HepG2 (cell line): ENCODE data around the gene RSBN1. TPM values are rescaled to one million over a fixed set of nuclear protein-coding genes. Genes with fewer than 3 reads are reported as not detected.
"Not testable (repeated sequence)": the region's sequence is repeated elsewhere in the genome, so short reads cannot be mapped to it uniquely, and the experiment has no call there.

ENCODE experiments used
- ATAC-seq: fragments of 200-7000 bp; cut with Tn5 transposase; 3 replicates; pipeline ENCODE4 v1.9.1; 2020; ENCODE audit warnings: mild to moderate bottlenecking, moderate library complexity
- BruUV-seq: library from RNA; stranded (reverse); fragments of 400-500 nt; replicated peaks from 2 replicates; lab custom pipeline; 2021; lab: Mats Ljungman, UMichigan
- CTCF ChIA-PET: fragments of 300-600 bp; formaldehyde crosslinking; extraction: SDS; loops from one replicate; lab custom pipeline; 2021; ENCODE audit warnings: low total read pairs, inconsistent platforms, low intra/inter-chr PET ratio; lab: Yijun Ruan, JAX
- POLR2A ChIA-PET: fragments of 350-600 bp; sonication (Branson Sonifier 250); formaldehyde crosslinking; loops from one replicate; lab custom pipeline; 2020; ENCODE audit warnings: antibody characterized with exemption, inconsistent platforms; lab: Yijun Ruan, JAX
- DNase-seq: peaks from one replicate; pipeline ENCODE4 v3.0.0-alpha.2; 2015; ENCODE audit warnings: low spot score
- FAIRE-seq: peaks from 3 replicates; lab custom pipeline; 2011; peaks lifted over from hg19 to GRCh38; lab: Jason Lieb, UNC
- H2AFZ ChIP-seq: one replicate; pipeline ENCODE4 v1.6.1; 2011; ENCODE audit warnings: low read length, inconsistent platforms
- H3K27ac ChIP-seq: fragments of 300-600 bp; 3 replicates; pipeline ENCODE4 v1.8.0; 2011; ENCODE audit warnings: mixed run types, mild to moderate bottlenecking, mixed read lengths, low read length, inconsistent platforms; ENCODE audit not compliant: insufficient read depth; ENCODE audit errors: extremely low read length
- H3K27me3 ChIP-seq, 2 experiments: fragments of 200-600 bp in 1 of 2; 2 replicates in 1 of 2; 3 replicates in 1 of 2; pipeline versions ENCODE4 v1.6.0 to v1.8.0; 2011; ENCODE audit warnings: low read length in 2 of 2, mild to moderate bottlenecking in 2 of 2, moderate library complexity in 2 of 2, inconsistent platforms in 1 of 2; ENCODE audit not compliant: insufficient read depth in 2 of 2, control insufficient read depth in 1 of 2
- H3K36me3 ChIP-seq, 2 experiments: fragments of 200-600 bp in 1 of 2; replicated peaks in 1 of 2; 2 replicates in 1 of 2; 3 replicates in 1 of 2; pipeline versions ENCODE4 v1.5.1 to v1.8.0; 2011; ENCODE audit warnings: low read length in 2 of 2, inconsistent platforms in 1 of 2; ENCODE audit not compliant: insufficient read depth in 2 of 2, control insufficient read depth in 1 of 2
- H3K4me1 ChIP-seq: 2 replicates; pipeline ENCODE4 v1.5.1; 2012; ENCODE audit warnings: low read length, inconsistent platforms; ENCODE audit not compliant: insufficient read depth
- H3K4me2 ChIP-seq: 2 replicates; pipeline ENCODE4 v1.6.0; 2011; ENCODE audit warnings: low read depth, low read length, inconsistent platforms
- H3K4me3 ChIP-seq, 3 experiments: fragments of 200-600 bp in 1 of 3; sonication (generic), shearing (Covaris generic) in 1 of 3; replicated peaks in 1 of 3; 2 replicates each; pipeline ENCODE4 v1.5.1; 2011 to 2016; ENCODE audit warnings: low read length in 3 of 3, inconsistent platforms in 2 of 3, low read depth in 2 of 3, mild to moderate bottlenecking in 2 of 3, control low read depth in 1 of 3, mixed read lengths in 1 of 3; ENCODE audit not compliant: insufficient read depth in 1 of 3
- H3K79me2 ChIP-seq: one replicate; pipeline ENCODE4 v1.6.1; 2011; ENCODE audit warnings: low read length, inconsistent platforms; ENCODE audit not compliant: insufficient read depth
- H3K9ac ChIP-seq: 2 replicates; pipeline ENCODE4 v1.6.0; 2011; ENCODE audit warnings: mild to moderate bottlenecking, low read depth, low read length, inconsistent platforms; ENCODE audit not compliant: insufficient read depth
- H3K9me3 ChIP-seq: 2 replicates; pipeline ENCODE4 v1.5.1; 2012; ENCODE audit warnings: mild to moderate bottlenecking, low read length
- H4K20me1 ChIP-seq: 2 replicates; pipeline ENCODE4 v1.6.0; 2011; ENCODE audit warnings: inconsistent platforms, mild to moderate bottlenecking, low read length, moderate library complexity; ENCODE audit not compliant: insufficient read depth
- CBX1 ChIP-seq: IDR thresholded peaks from one replicate; pipeline ENCODE4 v1.6.1; 2016; ENCODE audit warnings: antibody characterized with exemption, low read depth
- ZNF572 ChIP-seq: sonication (generic); formaldehyde crosslinking; IDR thresholded peaks from 2 replicates; pipeline ENCODE4 v1.5.1; 2020; ENCODE audit warnings: mild to moderate bottlenecking, missing genetic modification reagents
- WGBS: methylation state at CpG from one replicate; pipeline ENCODE4 v1.1.6; 2017; ENCODE audit warnings: low lambda C conversion rate; 5-methylcytosine and 5-hydroxymethylcytosine counted together
- in situ Hi-C: cut with HindIII; loops from 2 replicates; pipeline ENCODE4 v1.10.0; 2017; ENCODE audit warnings: low pct_unique_long_range_greater_than_20kb; ENCODE audit not compliant: extremely low pct_ligation_motif_present
- intact Hi-C: fragments of 100-400 bp; cut with micrococcal nuclease; formaldehyde crosslinking; loops from one replicate; pipeline ENCODE4 v1.10.0; 2022; ENCODE audit not compliant: unreplicated experiment
- polyA plus RNA-seq, 8 experiments: library from polyadenylated mRNA; depleted of rRNA in 3 of 8; stranded (reverse) in 7 of 8; unstranded in 1 of 8; fragments of >200 nt; fragmentation: Illumina TruSeq in 4 of 8; extraction: Trizol in 4 of 8; gene quantifications; 2 replicates each; pipeline versions ENCODE4 v1.2.1 to v1.2.3, GENCODE V29; 2011 to 2016; ENCODE audit warnings: low read depth in 4 of 8, missing spikeins in 1 of 8, mixed read lengths in 1 of 8; ENCODE audit not compliant: insufficient read depth in 1 of 8
- total RNA-seq, 5 experiments: library from RNA; depleted of rRNA; stranded (reverse); fragments of >200 nt; fragmentation: Illumina TruSeq; extraction: Trizol; gene quantifications; 2 replicates each; pipeline ENCODE4 v1.2.3, GENCODE V29; 2016; ENCODE audit warnings: low read depth in 1 of 5
- TF ChIP-seq, protein P1 (sequence below): sonication (generic); formaldehyde crosslinking; IDR thresholded peaks from 2 replicates; pipeline ENCODE4 v1.5.0; 2020; ENCODE audit warnings: mild to moderate bottlenecking, missing genetic modification reagents, borderline replicate concordance
- TF ChIP-seq, protein P2 (sequence below): IDR thresholded peaks from 2 replicates; pipeline ENCODE4 v1.6.1; 2018; ENCODE audit warnings: missing genetic modification reagents
- TF ChIP-seq, protein P3 (sequence below): sonication (generic); formaldehyde crosslinking; IDR thresholded peaks from 2 replicates; pipeline ENCODE4 v1.4.0; 2020; ENCODE audit warnings: missing genetic modification reagents

RSBN1 gene
- total and polyA plus RNA-seq, 2 of the 13 experiments (the other 11 are each of a cell fraction or from before 2014, with no cell fraction given) = 8.3 to 10.4 TPM

DNA sequence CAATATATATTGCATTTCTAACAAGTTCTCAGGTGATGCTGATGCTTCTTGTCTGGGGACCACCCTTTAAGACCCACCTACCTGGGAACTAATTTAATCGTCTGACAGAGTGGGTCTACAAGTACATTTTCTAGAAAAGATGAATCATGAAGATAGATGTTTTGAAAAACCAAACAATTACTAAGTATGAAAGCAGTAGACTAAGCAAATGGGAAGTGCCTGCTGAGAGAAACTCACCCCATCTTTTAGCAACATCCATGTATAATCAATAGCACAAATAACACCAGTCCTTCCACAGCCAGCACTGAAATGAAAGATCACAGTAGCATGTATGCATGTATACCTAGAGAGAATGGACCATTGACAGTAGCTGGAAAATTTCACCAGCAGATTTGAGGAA lies 42.0 kb upstream of the RSBN1 start (continued):
- TF ChIP-seq, protein P1, sequence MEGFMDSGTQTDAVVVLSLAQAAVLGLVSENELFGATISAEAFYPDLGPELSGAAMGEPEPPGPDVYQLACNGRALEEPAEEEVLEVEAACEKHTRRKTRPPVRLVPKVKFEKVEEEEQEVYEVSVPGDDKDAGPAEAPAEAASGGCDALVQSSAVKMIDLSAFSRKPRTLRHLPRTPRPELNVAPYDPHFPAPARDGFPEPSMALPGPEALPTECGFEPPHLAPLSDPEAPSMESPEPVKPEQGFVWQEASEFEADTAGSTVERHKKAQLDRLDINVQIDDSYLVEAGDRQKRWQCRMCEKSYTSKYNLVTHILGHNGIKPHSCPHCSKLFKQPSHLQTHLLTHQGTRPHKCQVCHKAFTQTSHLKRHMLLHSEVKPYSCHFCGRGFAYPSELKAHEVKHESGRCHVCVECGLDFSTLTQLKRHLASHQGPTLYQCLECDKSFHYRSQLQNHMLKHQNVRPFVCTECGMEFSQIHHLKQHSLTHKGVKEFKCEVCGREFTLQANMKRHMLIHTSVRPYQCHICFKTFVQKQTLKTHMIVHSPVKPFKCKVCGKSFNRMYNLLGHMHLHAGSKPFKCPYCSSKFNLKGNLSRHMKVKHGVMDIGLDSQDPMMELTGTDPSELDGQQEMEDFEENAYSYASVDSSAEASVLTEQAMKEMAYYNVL (CRISPR knock-in tag) = no peak
- TF ChIP-seq, protein P2, sequence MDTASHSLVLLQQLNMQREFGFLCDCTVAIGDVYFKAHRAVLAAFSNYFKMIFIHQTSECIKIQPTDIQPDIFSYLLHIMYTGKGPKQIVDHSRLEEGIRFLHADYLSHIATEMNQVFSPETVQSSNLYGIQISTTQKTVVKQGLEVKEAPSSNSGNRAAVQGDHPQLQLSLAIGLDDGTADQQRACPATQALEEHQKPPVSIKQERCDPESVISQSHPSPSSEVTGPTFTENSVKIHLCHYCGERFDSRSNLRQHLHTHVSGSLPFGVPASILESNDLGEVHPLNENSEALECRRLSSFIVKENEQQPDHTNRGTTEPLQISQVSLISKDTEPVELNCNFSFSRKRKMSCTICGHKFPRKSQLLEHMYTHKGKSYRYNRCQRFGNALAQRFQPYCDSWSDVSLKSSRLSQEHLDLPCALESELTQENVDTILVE (CRISPR knock-in tag) = no peak
- no peak for TF ChIP-seq CBX1
- no peak for TF ChIP-seq ZNF572 (CRISPR knock-in tag)
- TF ChIP-seq, protein P3, sequence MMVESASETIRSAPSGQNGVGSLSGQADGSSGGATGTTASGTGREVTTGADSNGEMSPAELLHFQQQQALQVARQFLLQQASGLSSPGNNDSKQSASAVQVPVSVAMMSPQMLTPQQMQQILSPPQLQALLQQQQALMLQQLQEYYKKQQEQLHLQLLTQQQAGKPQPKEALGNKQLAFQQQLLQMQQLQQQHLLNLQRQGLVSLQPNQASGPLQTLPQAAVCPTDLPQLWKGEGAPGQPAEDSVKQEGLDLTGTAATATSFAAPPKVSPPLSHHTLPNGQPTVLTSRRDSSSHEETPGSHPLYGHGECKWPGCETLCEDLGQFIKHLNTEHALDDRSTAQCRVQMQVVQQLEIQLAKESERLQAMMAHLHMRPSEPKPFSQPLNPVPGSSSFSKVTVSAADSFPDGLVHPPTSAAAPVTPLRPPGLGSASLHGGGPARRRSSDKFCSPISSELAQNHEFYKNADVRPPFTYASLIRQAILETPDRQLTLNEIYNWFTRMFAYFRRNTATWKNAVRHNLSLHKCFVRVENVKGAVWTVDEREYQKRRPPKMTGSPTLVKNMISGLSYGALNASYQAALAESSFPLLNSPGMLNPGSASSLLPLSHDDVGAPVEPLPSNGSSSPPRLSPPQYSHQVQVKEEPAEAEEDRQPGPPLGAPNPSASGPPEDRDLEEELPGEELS = no peak
- TF ChIP-seq, all 625 proteins: peak for 0

DNA sequence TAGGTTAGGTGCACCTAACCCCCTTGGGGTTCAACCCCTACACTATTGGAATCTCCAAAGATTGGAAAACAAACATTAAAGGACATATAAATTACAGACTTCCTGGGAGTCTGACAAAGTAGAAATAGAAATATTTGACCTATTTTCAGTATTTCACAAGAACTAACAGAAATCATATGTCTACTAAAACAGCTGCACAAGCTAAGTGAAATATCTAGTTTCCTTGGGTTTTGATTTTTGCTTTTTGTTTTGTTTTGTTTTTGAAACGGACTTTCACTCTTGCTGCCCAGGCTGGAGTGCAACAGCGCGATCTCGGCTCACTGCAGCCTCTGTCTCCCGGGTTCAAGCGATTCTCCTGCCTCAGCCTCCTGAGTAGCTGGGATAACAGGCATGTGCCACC lies 40.4 kb upstream of the RSBN1 start:
- H2AFZ ChIP-seq, DNase-seq, H3K27me3 ChIP-seq, H3K9me3 ChIP-seq, H3K36me3 ChIP-seq, in situ Hi-C loops, H4K20me1 ChIP-seq, intact Hi-C loops, H3K27ac ChIP-seq, H3K4me3 ChIP-seq, H3K9ac ChIP-seq, BruUV-seq, CTCF ChIA-PET, POLR2A ChIA-PET, H3K4me2 ChIP-seq, ATAC-seq, H3K79me2 ChIP-seq, FAIRE-seq: not testable (repeated sequence)
- H3K4me1 ChIP-seq = peaks cover 14% of the 10 kb centered on the region
- WGBS = 74% methylated on average over 6 of the region's 6 CpGs
